ENCODE data around the gene TUBG2.
"Not testable (repeated sequence)": the region's sequence is repeated elsewhere in the genome, so short reads cannot be mapped to it uniquely, and the experiment has no call there.

The TUBG2 gene

DNA sequence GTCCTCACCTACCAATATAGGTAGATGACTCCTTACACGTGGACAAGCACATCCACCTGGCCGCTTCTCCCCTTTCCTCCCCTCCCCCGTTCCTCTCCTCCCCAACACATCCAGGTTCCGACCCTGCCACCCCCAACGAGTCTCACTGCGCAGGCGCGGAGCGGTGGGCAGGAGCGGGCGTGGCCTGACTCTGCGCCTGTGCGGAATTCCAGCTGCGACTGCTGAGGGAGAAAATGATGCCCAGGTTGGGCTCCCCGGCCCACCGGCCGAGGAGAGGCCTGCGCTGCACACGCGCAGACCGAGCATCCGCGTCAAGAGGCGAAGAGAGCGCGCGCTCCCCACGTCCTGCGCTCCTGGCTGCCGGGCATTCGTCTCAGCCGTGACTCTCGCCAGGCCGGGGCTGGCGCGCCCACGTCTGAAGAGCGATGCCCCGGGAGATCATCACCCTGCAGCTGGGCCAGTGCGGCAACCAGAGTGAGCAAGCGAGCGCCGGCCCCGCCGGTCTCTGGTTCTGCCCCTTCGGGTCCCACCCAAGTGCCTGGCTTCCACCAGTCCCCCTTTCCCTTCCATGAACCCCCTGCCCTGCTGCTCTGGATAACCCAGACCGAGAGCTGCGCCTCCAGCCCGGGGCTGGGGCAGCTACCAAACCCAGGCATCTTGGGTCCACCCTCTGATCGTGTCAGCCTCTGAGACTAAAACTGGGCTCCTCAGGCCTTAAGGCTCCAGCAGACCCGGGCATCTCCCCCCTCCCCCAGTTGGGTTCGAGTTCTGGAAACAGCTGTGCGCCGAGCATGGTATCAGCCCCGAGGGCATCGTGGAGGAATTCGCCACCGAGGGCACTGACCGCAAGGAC lies at the start of gene TUBG2:
Gene TUBG2 (plus strand): TSS at position 206 of the 853 bp plus-strand sequence. CDS start 220 bp downstream, at position 426.
- peak; percentile 76 to 77 for ATAC-seq

DNA sequence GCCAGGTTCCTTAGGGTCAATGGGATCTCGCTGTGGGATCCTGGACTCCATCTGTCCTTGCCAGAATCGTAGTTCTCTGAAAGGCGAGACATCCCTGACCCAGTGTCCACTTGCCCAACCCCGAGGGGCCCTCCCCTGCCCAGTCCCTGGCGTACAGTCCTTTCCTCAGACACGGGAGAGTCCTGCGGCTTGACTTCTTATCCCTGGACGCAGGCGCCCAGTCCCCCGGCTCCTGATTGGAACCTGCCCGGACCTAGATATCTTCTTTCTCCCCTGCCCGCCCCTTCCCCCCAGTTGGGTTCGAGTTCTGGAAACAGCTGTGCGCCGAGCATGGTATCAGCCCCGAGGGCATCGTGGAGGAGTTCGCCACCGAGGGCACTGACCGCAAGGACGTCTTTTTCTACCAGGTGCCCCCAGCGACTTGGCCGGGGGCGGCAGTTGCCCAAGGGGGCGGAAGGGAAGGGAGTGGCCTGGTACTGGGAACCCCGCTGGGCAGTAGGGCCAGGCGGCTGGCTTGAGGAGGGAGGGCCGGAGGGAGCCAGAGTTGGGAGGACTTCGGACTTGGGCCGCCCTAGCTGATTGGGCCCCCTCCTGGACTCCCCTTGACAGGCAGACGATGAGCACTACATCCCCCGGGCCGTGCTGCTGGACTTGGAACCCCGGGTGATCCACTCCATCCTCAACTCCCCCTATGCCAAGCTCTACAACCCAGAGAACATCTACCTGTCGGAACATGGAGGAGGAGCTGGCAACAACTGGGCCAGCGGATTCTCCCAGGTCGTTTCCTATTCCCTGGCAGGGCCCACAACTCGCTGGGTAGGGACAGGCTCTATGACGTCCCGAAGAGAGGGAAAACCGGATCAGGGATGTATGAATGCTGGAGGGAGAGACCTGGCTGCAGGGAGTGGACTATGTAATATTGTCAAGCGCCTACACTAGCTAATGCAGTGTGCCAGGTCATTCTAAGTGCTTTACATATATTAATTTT lies 49.0 kb upstream of the TUBG2 start:
- not testable (repeated sequence) for ATAC-seq

DNA sequence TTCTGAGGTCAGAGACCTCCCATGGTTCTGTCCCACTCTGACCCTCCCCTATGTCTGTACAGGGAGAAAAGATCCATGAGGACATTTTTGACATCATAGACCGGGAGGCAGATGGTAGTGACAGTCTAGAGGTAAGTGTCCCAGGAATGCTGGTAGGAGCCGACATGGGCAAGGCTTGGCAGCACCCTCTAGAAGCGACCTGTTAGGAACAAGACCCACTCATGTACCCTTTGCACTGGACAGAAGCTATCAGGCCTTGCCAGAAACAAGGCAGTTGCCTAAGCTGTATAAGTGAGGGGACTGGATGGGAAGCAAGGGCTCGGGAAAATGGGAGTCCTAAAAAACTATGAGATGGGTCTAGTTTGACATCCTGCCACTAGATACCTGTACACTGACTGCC lies 47.1 kb upstream of the TUBG2 start:
- ATAC-seq: no peak

DNA sequence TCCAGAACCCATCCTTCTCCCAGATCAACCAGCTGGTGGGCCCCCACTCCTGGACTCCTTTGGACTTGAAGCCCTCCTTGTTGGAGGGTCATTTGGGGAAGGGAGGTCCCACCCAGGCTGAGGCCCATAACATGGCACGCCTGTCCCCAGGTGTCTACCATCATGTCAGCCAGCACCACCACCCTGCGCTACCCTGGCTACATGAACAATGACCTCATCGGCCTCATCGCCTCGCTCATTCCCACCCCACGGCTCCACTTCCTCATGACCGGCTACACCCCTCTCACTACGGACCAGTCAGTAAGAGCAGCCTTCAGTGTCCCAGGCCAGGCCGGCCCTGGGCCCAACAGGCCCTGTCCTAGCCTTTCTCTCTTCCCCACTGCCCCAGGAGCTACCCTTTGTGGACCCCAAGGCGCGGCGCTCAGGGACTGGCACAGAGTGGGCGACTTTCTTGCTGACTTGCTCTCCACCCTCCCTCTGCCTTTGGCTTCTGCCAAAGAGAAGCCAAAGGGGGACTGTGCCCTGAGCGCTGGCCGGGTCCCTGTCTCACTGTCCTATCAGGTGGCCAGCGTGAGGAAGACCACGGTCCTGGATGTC lies 45.3 kb upstream of the TUBG2 start:
- no peak for ATAC-seq

DNA sequence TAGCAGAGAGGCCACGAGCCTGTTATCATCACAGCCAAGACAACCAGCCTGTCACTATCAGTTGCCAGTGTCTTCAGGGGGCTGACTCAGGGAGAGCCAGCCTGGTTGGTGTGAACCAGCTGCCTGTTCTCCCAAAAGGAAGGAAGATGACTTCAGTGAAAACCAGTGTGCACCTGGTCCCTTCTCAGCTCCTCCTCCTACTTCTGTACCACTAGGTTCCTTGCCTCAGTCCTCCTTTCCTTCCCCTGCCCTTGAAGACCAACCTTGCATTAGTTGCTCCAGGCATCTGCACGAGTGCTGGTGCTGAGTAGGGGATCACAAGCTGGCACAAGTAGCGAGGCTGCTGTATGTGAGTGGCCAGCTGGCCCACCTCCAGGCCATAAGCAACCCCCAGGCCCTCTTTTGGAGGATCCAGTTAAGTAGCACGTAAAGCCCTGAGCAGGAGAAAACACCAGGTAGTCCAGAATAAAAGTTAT lies 41.1 kb upstream of the TUBG2 start:
- ATAC-seq: no peak

DNA sequence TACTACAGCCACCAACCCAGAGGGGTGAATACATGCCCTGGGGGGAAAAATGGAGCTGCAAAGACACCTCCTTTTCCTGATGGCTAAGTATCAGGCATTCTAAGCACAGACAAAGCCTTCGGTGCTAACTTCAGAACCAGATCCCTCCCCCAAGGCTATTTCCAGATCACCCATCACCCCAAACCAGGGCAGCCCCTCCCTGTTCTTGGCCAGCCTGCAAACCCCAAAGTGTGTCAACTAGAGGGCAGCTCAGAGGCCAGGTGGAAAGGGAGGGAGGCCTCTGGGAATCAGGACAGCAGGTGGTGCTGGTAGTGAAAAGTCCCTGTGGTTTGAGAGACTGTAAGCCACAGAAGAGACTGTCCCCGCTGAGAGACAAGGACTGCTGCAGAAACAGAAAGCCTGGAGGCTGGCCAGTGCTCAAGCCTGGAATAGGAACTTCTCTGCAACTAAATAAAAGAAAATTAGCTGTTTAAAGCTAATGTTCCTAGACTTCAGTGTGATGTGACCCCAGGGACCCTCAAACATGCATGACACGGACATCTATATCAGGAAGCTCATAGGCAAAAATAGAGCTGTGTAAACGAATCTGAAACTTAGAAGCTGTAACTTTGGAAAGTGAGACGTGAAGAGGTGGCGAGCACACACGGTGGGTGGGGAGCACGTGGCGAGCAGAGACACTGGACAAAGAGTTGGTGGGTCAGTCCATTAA lies 40.5 kb upstream of the TUBG2 start:
- peak; percentile 21 to 30 for ATAC-seq

DNA sequence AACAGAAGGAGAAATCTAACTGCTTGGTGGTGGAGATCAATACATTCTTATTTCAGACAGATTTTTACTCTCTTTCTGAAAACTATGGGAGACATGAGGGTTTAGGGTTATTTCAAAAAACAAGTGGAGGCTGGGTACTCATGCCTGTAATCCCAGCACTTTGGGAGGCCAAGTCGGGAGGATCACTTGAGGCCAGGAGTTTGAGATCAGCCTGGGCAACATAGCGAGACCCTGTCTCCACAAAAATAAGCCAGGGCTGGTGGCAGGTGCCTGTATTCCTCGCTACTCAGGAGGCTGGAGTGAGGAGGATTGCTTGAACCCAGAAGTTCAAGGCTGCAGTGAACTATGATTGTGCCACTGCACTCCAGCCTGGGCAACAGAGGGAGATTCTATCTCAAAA lies 37.1 kb upstream of the TUBG2 start:
- ATAC-seq: not testable (repeated sequence)

DNA sequence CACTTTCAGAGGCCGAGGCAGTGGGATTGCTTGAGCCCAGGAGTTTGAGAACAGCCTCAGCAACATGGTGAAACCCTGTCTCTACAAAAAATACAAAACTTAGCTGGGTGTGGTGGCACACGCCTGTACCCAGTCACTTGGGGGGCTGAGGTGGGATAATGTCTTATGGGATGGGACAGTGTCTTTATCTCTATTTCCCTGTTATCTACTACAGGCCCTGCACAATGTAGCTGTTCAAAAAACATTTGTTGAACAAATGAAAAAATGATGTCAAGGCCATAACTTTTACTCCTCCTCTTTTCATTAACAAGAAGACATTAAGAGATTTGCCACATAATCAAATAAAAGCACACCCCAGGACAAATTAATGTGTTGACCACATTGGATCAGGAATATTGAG lies 35.8 kb upstream of the TUBG2 start:
- no peak for ATAC-seq

DNA sequence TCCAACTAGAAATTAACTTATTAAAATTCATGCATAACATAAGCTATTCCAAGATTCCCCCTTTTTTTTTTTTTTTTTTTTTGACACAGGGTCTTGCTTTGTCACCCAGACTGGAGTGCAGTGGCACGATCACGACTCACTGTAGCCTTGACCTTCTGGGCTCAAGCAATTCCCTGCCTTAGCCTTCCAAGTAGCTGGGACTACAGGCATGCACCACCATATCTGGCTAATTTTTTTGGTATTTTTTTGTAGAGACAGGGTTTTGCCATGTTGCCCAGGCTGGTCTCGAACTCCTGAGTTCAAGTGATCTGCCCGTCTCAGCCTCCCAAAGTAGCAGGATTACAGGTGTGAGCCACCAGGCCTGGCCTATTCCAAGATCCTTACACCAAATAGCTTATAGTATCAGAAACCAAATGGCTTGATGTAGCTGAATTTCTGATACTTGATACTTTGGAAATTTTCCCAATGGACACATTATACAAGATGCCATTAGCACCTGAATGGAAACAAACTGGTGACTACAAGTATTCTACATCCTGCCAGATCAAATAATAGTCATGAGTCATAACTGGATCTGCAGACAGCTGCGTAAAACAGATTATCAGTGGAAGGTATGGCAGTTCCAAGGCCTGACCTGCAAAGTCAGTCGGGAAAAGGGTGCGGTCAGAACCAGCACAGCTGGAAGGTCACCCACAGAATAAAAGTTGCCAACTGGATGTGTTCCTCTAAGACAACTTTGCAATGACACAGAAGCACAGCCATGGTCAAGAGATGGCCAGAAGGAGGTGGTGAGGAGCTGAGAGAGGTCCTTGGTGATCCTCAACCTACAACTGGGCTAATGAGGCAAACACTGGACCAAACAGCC lies 35.1 kb upstream of the TUBG2 start:
- ATAC-seq: no peak

DNA sequence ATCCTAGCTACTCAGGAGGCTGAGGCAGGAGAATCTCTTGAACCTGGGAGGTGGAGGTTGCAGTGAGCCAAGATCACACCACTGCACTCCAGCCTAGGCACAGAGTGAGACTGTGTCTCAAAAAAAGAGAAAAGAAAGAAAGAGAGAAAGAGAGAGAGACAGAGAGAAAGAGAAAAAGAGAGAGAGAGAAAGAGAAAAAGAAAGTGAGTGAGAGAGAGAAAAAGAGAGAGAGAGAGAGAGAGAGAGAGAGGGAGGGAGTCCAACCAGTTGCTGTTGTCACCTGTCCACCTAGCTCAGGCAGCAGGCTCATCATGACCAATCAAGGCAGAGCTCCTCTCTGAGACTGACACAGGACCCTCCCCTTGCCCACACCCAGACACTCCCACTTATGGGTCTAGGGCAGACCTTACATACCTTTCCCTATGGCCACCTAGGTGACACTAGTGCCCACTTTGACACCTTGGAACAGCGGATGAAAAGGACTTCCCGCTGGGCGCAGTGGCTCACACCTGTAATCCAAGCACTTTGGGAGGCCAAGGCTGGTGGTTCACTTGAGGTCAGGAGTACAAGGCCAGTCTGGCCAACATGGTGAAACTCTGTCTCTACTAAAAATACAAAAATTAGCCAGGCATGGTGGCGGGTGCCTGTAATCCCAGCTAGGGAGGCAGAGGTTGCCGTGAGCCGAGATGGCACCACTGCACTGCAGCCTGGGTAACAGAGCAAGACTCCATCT lies 31.9 kb upstream of the TUBG2 start:
- not testable (repeated sequence) for ATAC-seq

DNA sequence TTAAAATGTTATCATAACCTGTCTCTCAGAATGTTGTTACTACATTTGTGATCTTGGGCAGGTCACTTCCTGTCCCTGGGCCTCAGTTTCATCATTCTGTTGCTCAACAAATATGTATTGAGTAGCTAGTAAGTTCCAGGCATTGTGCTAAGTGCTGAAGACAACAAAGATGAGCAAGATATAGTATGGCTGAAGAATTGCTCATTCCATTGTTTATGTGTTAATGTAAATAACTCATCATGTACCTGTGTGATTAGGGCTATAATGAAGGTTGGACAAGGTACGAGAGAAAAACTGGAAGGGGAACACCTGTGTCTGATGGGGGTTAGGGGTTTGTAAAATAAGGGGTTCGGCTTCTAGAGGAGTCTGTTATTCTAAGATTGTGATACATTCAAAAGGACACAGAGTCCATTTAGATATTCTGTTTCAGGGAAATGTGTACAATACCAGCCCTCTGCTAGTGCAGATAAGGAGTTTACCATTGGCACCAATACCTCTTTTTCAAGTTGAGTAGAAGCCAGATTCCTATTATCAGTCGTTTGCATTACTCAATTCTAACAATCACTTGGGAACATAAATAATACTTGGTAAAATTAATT lies 29.6 kb upstream of the TUBG2 start:
- ATAC-seq: no peak

DNA sequence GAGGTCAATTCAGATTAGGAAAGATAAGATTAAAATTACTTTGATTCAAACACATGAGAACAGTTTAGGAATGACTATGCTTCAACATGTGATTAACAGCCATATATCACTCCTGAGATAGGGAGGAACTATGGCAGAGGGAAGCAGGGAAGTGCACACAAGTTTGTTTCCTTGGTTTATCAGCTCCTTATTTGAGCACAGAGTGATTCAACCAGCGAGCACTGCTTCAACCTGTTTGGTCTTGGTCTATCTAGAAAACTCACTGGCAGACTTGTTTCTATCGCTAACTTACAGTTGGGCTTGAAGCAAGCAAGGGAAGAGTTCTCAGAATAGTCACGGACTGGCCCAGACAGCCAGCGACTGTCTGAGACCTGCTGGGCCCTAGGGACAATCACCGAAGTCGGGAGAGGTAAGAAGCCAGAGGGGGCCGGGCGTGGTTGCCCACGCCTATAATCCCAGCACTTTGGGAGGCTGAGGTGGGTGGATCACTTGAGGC lies 26.1 kb upstream of the TUBG2 start:
- ATAC-seq: no peak

DNA sequence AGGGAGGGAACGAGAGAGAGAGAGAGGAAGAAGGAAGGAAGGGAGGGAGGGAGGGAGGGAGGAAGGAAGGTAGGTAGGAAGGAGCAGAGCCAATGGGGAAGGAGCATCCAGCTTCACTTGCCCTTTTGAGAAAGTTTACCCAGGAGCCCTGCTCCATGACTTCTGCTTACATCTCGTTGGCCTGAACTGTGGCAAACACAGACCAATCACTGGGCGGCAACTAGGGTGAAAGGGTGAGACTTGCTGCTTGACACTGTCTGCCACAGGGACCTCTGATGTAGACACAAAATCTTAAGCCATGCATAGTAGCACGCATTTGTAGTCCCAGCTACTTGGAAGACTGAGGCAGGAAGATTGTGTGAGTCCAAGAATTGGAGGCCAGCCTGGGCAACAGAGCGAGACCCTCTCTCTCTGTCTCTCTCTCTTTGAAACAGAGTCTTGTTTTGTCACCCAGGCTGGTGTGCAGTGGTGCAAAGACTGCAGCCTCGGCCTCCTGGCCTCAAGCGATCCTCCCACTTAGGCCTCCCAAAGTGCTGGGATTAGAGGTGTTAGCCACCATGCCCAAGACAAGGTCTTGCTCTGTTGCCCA lies 19.5 kb upstream of the TUBG2 start:
- ATAC-seq: no peak

DNA sequence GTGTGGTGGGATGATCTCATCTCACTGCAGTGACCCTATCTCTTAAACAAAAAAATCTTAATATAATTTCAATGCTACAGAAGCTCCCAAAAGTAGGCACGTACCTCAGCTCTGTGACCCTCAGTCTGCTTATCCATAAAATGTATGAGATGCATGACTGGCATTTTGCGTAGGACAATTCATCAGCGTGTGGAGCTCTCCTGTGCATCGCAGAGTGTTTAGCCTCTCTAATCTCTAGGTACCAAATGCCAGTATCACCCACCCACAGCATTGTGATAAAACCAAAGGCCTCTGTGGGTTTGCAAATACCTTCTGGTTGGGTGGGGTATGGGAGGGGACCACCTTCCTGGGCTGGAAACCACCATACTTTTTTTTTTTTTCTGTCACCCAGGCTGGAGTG lies 19.0 kb upstream of the TUBG2 start:
- ATAC-seq: no peak

DNA sequence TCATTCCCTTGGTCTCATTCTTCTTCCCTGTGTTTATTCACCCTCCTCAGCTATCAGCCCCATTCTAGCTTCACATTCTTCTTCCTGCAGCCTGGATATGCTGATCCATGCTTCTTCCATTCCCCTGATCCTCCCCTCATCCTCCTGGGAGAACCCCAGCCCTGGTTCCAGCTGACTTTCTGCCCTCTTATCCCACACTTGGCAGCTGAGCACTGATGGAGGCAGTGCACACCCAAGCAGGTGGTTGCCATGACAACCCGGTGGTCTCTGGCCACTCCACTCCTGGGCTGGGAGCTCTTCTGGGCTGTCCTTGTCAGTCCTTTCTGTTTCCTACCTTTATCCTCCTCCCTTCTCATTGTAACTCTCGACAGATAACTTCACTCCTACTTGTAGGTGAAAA lies 16.7 kb upstream of the TUBG2 start:
- ATAC-seq: no peak

DNA sequence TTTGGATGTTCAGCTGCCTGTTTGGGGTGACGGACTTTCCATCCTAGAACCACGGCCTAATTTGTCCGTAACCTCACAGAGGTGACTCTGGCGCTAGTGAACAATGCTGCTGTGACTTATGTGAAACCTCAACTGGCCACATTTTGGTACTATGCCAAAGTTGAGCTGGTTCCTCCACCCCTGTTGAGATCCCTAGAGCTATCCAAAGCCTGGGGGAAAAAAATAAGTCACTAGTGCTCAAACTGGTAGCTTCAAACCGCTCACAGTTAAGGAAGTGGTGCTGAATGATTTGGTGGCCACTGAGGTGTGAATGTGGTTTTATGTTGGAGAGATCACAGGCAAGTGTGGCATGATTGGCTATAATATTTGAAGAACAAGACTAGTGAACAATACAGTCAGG lies 11.3 kb upstream of the TUBG2 start:
- ATAC-seq: no peak

DNA sequence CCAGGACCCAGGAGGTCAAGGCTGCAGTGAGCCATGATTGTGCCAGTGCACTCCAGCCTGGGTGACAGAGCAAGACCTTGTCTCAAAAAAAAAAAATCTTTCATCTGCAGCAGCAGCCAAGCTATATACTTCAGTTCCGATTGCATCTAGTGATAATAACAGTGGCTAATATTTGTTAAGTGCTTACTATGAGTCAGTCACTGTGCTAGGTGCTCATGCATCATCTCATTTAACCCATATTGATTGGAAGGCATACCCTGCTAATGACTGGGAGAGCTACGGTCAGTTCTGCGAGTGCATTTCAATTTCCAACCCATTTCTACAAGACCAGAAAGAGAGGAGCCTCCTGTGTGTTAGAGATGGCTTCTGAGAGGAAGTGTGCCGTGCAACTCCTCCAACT lies 7.7 kb upstream of the TUBG2 start:
- no peak for ATAC-seq

DNA sequence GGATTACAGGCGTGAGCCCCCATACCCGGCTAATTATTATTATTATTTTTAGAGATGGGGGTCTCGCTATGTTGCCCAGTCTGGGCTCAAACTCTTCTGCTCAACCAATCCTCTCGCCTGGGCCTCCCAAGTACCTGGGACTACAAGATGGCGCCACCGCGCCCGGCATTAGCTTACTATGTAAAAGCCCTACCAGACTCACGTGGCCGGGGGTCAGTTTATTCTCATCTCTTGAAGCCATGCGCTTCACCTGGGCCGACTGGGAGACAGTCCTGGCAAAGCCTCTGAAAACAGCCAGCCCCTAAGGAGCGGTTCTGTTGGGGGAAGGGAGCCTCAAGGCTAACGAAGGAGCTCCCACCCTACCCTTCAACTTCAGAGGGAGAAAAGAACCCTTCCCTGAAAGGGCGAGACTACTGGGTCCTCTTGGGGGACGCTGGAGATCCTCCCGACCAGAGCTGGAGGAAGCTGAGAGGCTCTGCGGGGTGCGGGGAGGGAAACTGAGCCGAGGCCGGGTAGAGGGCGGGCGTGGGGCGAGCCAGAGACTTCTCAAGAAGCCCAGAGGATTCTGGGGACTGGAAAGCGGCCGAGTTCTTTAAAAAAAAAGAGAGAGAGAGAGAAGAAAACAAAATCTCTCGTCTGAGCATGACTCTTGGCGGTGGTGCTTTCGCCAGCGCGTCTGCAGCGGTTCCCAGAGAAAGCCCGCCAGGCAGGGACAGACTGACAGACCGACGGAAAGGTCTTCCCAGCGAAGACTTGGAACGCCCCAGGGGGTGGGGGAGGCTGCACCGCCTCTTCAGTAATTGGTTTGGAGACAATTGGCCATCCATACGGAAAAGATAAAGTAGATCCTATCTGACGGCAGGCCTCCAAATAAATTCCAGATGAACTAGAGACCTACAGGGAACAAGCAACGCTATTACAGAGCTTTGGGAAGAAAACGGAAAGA lies 5.6 kb upstream of the TUBG2 start:
- ATAC-seq: no peak
